Measurements from ENCODE around the gene RAPGEF1.

GRCh38 chr9:131598121-131598520 lies 141.8 kb downstream of the RAPGEF1 start:
- TF ChIP-seq CTCF (conservative IDR thresholded peaks at IDR 0.05; ENCODE audit: low read length) (no peak), EZH2phosphoT487 (IDR thresholded peaks at IDR 0.05; ENCODE audit: borderline replicate concordance, low read depth, low read length) (no peak)
